Colonic mucosa (tissue), 4 donors: ENCODE results near the gene RBM20. TPM values are rescaled to one million over a fixed set of nuclear protein-coding genes. Genes with fewer than 3 reads are reported as not detected.
"Not testable (repeated sequence)": the region's sequence is repeated elsewhere in the genome, so short reads cannot be mapped to it uniquely, and the experiment has no call there.

Experiments
- DNase-seq: peaks from one replicate; pipeline ENCODE4 v3.0.0-alpha.2; 2020
- H3K27ac ChIP-seq: fragments of 200-600 bp; one replicate; pipeline ENCODE4 v1.8.0; 2021
- H3K27me3 ChIP-seq: fragments of 200-600 bp; one replicate; pipeline ENCODE4 v1.8.0; 2021
- H3K36me3 ChIP-seq: fragments of 200-600 bp; one replicate; pipeline ENCODE4 v1.8.0; 2021
- H3K4me1 ChIP-seq: fragments of 200-600 bp; one replicate; pipeline ENCODE4 v1.8.0; 2021; ENCODE audit warnings: mild to moderate bottlenecking
- H3K4me3 ChIP-seq: fragments of 200-600 bp; one replicate; pipeline ENCODE4 v1.8.0; 2021
- H3K9ac ChIP-seq, 2 donors: one replicate each; pipeline ENCODE4 v1.7.0; 2013; ENCODE audit warnings: control low read depth in 2 of 2, low read depth in 2 of 2, low read length in 2 of 2
- H3K9me3 ChIP-seq: fragments of 200-600 bp; one replicate; pipeline ENCODE4 v1.8.0; 2021
- CTCF ChIP-seq: fragments of 200-600 bp; IDR thresholded peaks from one replicate; pipeline ENCODE4 v1.8.0; 2022; ENCODE audit warnings: antibody characterized with exemption, mild to moderate bottlenecking
- intact Hi-C: fragments of 100-400 bp; cut with DNase I; formaldehyde crosslinking; loops from one replicate; pipeline ENCODE4 v1.14.1; 2022
- total RNA-seq, 2 donors: library from RNA; stranded (reverse); fragmentation: NEBNext Ultra II Directional in 1 of 2; extraction: Animal tissue kit (Norgen Biotek cat#: 25700) in 1 of 2; gene quantifications; one replicate each; pipeline ENCODE4 v1.2.1, GENCODE V29; 2021
- donor health status: healthy.
- donor health status: DM: no; HTN: no; CAD: no.
- donor health status: DM: no; HTN: no; CAD: no.

RBM20 gene
- total RNA-seq, 2 donors from 2014 or later, result 0.49 to 0.80 TPM

DNA sequence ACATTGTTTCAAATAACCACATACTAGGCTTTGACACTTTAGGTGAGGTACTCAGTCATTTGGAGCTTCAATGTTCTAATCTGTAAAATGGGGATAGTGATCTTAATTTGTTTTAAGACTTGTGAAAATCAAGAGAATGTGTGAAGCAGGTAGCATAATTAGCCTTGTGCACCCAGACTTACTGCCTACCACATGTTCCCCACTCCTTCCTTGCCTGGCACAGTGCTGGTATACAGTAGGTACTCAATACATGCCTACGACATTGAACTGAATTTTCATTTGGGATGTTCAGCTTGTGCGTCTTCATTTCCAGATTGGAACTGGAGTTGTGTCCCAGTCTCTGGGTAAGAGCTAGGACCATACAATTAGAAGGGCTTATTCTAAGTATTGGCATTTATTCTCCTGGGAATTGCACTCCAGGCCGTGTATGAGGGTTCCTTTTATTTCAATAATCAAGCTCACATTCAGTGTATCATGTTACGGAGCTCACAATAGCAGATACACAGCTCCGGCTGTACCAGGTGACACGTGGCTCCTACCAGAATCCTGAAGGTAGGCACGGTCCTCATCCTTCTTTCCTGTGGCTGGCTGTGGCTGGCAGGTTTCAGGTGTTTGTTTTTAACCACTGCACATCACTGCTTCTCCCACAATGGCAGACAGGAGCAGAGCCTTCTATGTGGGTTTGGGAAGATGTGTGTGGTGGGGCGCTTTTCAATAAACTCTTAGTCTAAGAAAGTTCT, 118.1 kb downstream of the RBM20 start:
- Histone ChIP-seq H3K9ac (no peak overlapping the region), H3K4me1 (no peaks in the 10 kb centered on the region), H3K27me3 (no peaks in the 10 kb centered on the region), H3K36me3 (no peaks in the 10 kb centered on the region), H3K4me3 (no peak overlapping the region), H3K27ac (no peak overlapping the region), H3K9me3 (no peaks in the 10 kb centered on the region)
- intact Hi-C loops, result no loop called here
- no peak for TF ChIP-seq CTCF
- DNase-seq, result no peak

DNA sequence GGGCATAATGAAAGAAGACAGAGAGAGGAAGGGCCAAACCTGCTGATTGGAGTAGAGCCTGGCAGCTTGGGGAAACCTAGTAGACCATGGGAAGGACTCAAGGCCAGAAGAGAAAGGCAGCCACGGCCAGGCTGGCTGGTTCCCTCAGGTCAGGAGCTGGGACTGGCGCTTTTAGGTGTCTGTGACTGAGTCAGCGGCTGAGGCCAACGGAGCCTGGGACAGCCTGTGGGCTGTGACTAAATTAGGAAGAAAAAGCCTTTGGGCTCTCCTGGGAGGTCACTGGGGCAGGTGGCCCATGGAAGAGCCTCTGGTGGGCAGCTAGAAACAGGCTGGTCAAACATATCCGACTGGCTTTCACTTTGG, 118.7 kb downstream of the RBM20 start:
- Histone ChIP-seq H3K9me3 (no peaks in the 10 kb centered on the region), H3K36me3 (no peaks in the 10 kb centered on the region), H3K4me3 (no peak overlapping the region), H3K4me1 (no peaks in the 10 kb centered on the region), H3K9ac (no peak overlapping the region), H3K27ac (no peak overlapping the region), H3K27me3 (no peaks in the 10 kb centered on the region)
- intact Hi-C loops, result no loop called here
- no peak for DNase-seq
- no peak for TF ChIP-seq CTCF

DNA sequence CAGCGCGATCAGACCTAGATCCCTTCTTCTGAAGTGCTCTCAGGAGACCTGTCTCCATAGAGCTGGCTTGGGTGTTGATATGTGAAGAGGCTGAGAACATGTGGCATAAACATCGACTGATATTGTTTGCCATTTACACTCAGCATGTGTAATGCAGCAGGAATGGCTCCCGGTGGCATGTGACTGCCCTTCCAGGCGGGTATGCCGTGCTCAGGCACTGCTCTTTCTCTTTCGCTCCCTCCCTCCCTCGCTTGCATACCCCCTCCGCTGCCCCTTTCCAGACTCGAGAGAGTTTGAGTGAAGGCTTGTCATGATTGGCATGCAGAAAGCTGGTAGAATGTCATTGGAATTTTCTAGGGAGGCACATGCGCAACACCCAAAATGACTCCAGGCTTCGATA, 120.2 kb downstream of the RBM20 start:
- Histone ChIP-seq H3K4me1 (no peaks in the 10 kb centered on the region), H3K27me3 (no peaks in the 10 kb centered on the region), H3K9me3 (no peaks in the 10 kb centered on the region), H3K4me3 (no peak overlapping the region), H3K27ac (no peak overlapping the region), H3K36me3 (no peaks in the 10 kb centered on the region), H3K9ac (no peak overlapping the region)
- no peak for TF ChIP-seq CTCF
- no peak for DNase-seq
- intact Hi-C loops, result no loop called here

- H3K27ac ChIP-seq, result no peak overlapping the region
- no peaks in the 10 kb centered on the region for H3K27me3 ChIP-seq
- H3K4me3 ChIP-seq, result no peak overlapping the region
- no peak overlapping the region for H3K9ac ChIP-seq
- TF ChIP-seq CTCF, result no peak
- H3K9me3 ChIP-seq, result no peaks in the 10 kb centered on the region
- no peak for DNase-seq
- intact Hi-C loops, result no loop called here
- no peaks in the 10 kb centered on the region for H3K36me3 ChIP-seq
- no peaks in the 10 kb centered on the region for H3K4me1 ChIP-seq
These were observed 120.8 kb downstream of the RBM20 start for GRCh38 chr10:110764793-110765512.

- no peak for TF ChIP-seq CTCF
- intact Hi-C loops, result no loop called here
- Histone ChIP-seq H3K4me1 (no peaks in the 10 kb centered on the region), H3K9ac (no peak overlapping the region), H3K36me3 (no peaks in the 10 kb centered on the region), H3K9me3 (no peaks in the 10 kb centered on the region), H3K27me3 (no peaks in the 10 kb centered on the region), H3K27ac (no peak overlapping the region), H3K4me3 (no peak overlapping the region)
- no peak for DNase-seq
These were observed 121.6 kb downstream of the RBM20 start for GRCh38 chr10:110765513-110766319.

DNA sequence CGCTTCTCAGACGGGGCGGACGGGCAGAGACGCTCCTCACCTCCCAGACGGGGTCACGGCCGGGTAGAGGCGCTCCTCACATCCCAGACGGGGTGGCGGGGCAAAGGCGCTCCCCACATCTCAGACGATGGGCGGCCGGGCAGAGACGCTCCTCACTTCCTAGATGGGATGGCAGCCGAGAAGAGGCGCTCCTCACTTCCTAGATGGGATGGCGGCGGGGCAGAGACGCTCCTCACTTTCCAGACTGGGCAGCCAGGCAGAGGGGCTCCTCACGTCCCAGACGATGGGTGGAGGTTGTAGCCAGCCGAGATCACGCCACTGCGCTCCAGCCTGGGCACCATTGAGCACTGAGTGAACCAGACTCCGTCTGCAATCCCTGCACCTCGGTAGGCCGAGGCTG, 123.5 kb downstream of the RBM20 start:
- H3K36me3 ChIP-seq, H3K27ac ChIP-seq, intact Hi-C loops: not testable (repeated sequence)

More for the DNA sequence above, 123.5 kb downstream of the RBM20 start:
- not testable (repeated sequence) for H3K4me3 ChIP-seq, H3K4me1 ChIP-seq, DNase-seq, H3K27me3 ChIP-seq, H3K9me3 ChIP-seq, H3K9ac ChIP-seq
